Small intestine (tissue), 7 donors: ENCODE measurements around the gene LIN37. TPM values are rescaled to one million over a fixed set of nuclear protein-coding genes. Genes with fewer than 3 reads are reported as not detected.

Experiments used
- DNase-seq, 2 donors: peaks; one replicate each; pipeline versions ENCODE4 v3.0.0 to v3.0.0-alpha.2; 2013
- FAIRE-seq: peaks from 2 replicates; lab custom pipeline; 2012; peaks lifted over from hg19 to GRCh38; lab: Jason Lieb, UNC
- H3K27ac ChIP-seq, 3 donors: one replicate each; pipeline ENCODE4 v1.5.1; 2013; ENCODE audit warnings: low read length in 2 of 3, mild to moderate bottlenecking in 2 of 3, control low read depth in 1 of 3, inconsistent platforms in 1 of 3, low read depth in 1 of 3, moderate library complexity in 1 of 3
- H3K27me3 ChIP-seq, 3 donors: one replicate each; pipeline ENCODE4 v1.6.1; 2013; ENCODE audit warnings: low read length in 3 of 3, inconsistent platforms in 1 of 3; ENCODE audit not compliant: control insufficient read depth in 3 of 3, insufficient read depth in 3 of 3
- H3K36me3 ChIP-seq, 3 donors: one replicate each; pipeline ENCODE4 v1.6.1; 2013; ENCODE audit warnings: low read length in 3 of 3, inconsistent platforms in 1 of 3, low read depth in 1 of 3, mild to moderate bottlenecking in 1 of 3, moderate library complexity in 1 of 3; ENCODE audit not compliant: control insufficient read depth in 3 of 3, insufficient read depth in 2 of 3
- H3K4me1 ChIP-seq, 3 donors: one replicate each; pipeline ENCODE4 v1.6.1; 2013; ENCODE audit warnings: low read length in 2 of 3, inconsistent platforms in 1 of 3, low read depth in 1 of 3, mild to moderate bottlenecking in 1 of 3, moderate library complexity in 1 of 3; ENCODE audit not compliant: control insufficient read depth in 3 of 3, insufficient read depth in 2 of 3
- H3K4me3 ChIP-seq, 3 donors: one replicate each; pipeline ENCODE4 v1.5.1; 2013; ENCODE audit warnings: low read length in 3 of 3, control low read depth in 1 of 3, inconsistent platforms in 1 of 3, low read depth in 1 of 3, mild to moderate bottlenecking in 1 of 3, moderate library complexity in 1 of 3
- H3K9me3 ChIP-seq, 2 donors: one replicate each; pipeline ENCODE4 v1.6.1; 2013; ENCODE audit warnings: low read depth in 1 of 2, low read length in 1 of 2; ENCODE audit not compliant: control insufficient read depth in 2 of 2, insufficient read depth in 1 of 2
- WGBS, 3 donors: extraction: QIAGEN DNeasy Blood & Tissue Kit; methylation state at CpG; one replicate each; pipeline ENCODE4 v1.1.7; 2013; 5-methylcytosine and 5-hydroxymethylcytosine counted together
- polyA plus RNA-seq, 4 donors: library from polyadenylated mRNA; stranded (reverse) in 3 of 4; unstranded in 1 of 4; fragments of 200-250 nt in 3 of 4; fragments of 120-200 nt in 1 of 4; gene quantifications; one replicate each; pipeline versions ENCODE4 v1.2.1 to v1.2.3, GENCODE V29; 2013
- donor health status: healthy with polysubstance abuse.
- donor health status: control.
- donor health status: control.
- donor health status: Bipolar disorder and iron deficiency.
- donor health status: healthy.

Gene LIN37
- polyA plus RNA-seq, 4 donors: 9.6 to 58.6 (median 26.7) TPM

DNA sequence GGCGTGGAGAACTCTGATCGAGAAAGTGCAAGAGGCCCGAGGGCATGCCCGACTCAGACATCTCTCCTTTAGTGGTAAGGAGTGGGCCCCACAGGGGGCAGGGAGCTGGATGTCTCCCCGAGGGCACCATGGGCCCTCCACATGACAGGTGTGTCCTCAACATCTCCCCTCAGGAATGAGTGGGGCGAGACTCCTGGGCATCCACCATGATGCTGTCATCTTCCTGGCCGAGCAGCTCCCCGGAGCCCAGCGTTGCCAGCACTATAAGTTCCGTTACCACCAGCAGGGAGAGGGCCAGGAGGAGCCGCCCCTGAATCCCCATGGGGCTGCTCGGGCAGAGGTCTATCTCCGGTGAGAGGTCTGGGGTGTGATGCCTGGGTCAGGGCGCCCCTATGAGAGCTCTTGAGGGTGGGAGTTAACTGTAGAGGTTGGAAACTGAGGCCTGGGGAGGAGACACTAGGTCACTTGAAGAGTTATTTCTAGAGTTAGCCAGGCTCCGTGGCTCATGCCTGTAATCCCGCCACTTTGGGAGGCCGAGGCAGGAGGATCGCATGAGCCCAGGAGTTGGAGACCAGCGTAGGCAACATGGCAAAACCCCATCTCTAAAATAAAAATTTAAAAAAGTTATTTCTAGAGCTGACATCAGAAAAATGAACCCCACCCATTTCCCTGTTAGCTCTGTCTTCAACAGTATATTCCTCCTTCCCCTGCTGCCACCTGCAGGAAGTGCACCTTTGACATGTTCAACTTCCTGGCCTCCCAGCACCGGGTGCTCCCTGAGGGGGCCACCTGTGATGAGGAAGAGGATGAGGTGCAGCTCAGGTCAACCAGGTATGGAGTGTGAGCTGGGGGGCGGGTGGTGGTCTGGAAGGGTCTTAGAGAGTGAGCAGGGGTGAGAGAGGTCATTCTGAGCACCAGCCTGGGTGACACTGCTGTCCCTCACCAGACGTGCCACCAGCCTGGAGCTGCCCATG, 11.2 kb upstream of the LIN37 start:
- no peaks in the 10 kb centered on the region for H3K9me3 ChIP-seq
- FAIRE-seq (no peak), DNase-seq (no peak)
- no peak overlapping the region for H3K27ac ChIP-seq
- WGBS, 3 donors: 84 to 90% (median 88%) methylated on average over 22 of the region's 22 CpGs
- peaks cover 16 to 74% (median 18%) of the 10 kb centered on the region in 3 donors for H3K36me3 ChIP-seq
- no peak overlapping the region for H3K4me3 ChIP-seq
- peaks cover 0 to 6% (median 0%) of the 10 kb centered on the region in 3 donors for H3K4me1 ChIP-seq
- H3K27me3 ChIP-seq: no peaks in the 10 kb centered on the region

DNA sequence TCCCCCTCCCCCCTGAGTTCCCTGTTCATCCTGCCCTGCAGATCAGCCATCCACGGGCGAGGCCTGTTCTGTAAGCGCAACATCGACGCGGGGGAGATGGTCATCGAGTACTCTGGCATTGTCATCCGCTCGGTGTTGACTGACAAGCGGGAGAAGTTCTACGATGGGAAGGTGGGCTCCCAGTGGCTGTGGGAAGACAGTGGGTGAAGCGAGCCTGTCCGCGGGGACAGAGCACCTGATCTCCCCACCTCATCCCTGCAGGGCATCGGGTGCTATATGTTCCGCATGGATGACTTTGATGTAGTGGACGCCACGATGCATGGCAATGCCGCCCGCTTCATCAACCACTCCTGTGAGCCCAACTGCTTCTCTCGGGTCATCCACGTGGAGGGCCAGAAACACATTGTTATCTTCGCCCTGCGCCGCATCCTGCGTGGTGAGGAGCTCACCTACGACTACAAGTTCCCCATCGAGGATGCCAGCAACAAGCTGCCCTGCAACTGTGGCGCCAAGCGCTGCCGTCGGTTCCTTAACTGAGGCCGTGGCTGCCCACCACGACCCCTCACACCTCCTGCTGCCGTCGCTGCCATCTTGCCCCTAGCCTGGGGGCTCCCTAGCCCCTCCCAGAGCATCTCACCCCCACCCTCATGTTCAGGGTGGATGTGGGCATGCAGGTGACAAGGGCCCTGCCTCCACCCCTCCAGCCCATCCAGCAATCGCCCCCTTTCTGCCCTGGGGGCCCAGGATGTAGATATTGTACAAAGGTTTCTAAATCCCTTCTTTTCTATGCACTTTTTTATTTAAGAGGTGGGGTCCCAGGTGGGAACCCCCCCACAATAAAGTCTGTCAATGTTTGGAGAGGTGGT, 10.1 kb upstream of the LIN37 start:
- Histone ChIP-seq H3K27me3 (no peaks in the 10 kb centered on the region), H3K36me3 (peaks cover 12 to 73% (median 12%) of the 10 kb centered on the region in 3 donors), H3K4me3 (no peak overlapping the region), H3K9me3 (no peaks in the 10 kb centered on the region), H3K4me1 (peaks cover 0 to 6% (median 0%) of the 10 kb centered on the region in 3 donors), H3K27ac (no peak overlapping the region)
- FAIRE-seq (no peak), DNase-seq (no peak)
- 91 to 96% (median 92%) methylated on average over 35 to 37 of the region's 37 CpGs for WGBS, 3 donors

DNA sequence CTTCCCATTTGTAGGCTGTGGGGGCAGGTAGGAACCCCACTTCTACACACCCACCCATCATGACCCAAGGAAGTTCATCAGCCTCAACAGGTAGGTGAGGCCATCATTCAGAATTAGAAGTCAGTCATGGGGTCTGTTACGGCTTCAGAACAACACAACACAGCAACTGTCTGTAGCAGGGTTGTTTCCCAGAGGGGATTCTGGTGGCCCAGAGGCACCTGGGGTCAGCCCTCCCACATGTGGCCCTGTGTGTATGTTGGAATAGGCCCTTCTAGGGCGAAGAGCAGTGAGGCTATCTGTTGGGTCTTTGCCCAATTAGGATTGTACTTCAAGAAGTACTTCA, 9.5 kb upstream of the LIN37 start:
- DNase-seq: no peak
- Histone ChIP-seq H3K4me1 (peaks cover 0 to 6% (median 0%) of the 10 kb centered on the region in 3 donors), H3K27me3 (no peaks in the 10 kb centered on the region), H3K36me3 (peaks cover 11 to 72% (median 12%) of the 10 kb centered on the region in 3 donors), H3K9me3 (no peaks in the 10 kb centered on the region), H3K4me3 (no peak overlapping the region), H3K27ac (no peak overlapping the region)
- no peak for FAIRE-seq
- 73 to 88% (median 87%) methylated on average over 2 of the region's 2 CpGs for WGBS, 3 donors

DNA sequence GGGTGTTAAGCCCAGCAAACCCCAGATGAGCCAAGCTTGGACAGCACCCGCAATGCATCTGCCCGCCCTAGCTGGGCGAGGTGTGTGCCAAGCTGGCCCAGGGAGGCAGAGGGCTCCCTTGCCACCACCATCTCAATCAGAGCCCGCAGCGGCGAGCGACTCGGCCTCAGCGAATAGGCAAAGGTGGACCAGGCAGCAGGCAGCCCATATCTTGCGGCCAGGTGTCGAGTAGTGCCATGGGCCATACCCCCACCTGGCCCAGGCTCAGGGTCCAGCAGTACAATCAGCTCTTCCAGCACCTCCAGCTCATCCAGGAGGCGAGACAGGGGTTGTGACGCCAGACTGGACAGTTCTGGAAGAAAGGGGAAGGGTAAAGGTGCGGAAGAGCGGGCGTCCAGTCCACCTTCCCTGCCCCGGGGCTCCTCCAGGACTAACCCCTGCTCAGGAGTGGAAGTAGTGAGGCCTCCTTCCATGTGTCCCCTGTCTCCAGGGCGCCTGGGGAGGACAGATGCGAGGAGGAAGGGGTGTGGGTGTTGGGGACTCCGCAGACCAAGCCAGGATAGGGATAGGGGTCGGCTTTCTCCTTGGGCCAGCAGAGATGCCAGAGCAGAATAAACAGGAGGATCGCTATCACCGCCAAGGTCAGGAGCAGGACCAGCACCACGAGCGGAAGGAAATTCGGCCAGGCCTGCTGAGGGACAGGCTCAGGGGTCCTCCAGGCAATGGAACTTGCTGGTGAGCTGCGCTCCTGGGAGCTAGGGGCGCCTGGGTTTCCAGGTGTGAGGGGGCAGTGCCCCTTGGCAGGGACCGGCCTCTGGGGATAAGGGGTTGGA, 8.9 kb upstream of the LIN37 start:
- peak overlapping the region in 1 of 3 donors; percentile 73 for H3K27ac ChIP-seq
- DNase-seq: no peak
- H3K4me3 ChIP-seq: peak overlapping the region in 1 of 3 donors; percentile 57
- no peak for FAIRE-seq
- peaks cover 0 to 9% (median 0%) of the 10 kb centered on the region in 3 donors for H3K4me1 ChIP-seq
- H3K27me3 ChIP-seq: no peaks in the 10 kb centered on the region
- peaks cover 0 to 2% of the 10 kb centered on the region in 2 donors for H3K9me3 ChIP-seq
- 75 to 79% (median 75%) methylated on average over 28 to 29 of the region's 29 CpGs for WGBS, 3 donors
- peaks cover 7 to 71% (median 12%) of the 10 kb centered on the region in 3 donors for H3K36me3 ChIP-seq

DNA sequence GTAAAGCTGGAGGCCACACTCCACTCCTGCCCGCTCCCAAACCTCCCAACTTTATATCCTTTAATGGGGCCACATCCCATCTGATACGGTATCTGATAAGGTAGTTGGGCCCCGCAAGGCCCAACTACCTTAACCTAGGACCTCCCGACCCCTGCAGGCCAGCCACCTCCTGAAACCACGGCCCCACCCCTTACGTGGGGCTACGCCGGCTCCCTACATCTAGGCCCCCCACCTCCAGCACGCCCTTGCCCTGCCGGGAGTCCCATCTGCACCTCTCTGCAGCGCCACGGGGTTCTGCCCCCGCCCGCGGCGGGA, 8.3 kb upstream of the LIN37 start:
- H3K27me3 ChIP-seq: no peaks in the 10 kb centered on the region
- DNase-seq (no peak), FAIRE-seq (no peak)
- peak overlapping the region; percentile 44 to 61 (median 57) for H3K4me3 ChIP-seq
- peaks cover 0 to 4% of the 10 kb centered on the region in 2 donors for H3K9me3 ChIP-seq
- 2 to 4% (median 2%) methylated on average over 13 to 16 of the region's 16 CpGs for WGBS, 3 donors
- peaks cover 0 to 11% (median 0%) of the 10 kb centered on the region in 3 donors for H3K4me1 ChIP-seq
- H3K36me3 ChIP-seq: peaks cover 7 to 65% (median 12%) of the 10 kb centered on the region in 3 donors
- peak overlapping the region in 1 of 3 donors; percentile 73 for H3K27ac ChIP-seq

DNA sequence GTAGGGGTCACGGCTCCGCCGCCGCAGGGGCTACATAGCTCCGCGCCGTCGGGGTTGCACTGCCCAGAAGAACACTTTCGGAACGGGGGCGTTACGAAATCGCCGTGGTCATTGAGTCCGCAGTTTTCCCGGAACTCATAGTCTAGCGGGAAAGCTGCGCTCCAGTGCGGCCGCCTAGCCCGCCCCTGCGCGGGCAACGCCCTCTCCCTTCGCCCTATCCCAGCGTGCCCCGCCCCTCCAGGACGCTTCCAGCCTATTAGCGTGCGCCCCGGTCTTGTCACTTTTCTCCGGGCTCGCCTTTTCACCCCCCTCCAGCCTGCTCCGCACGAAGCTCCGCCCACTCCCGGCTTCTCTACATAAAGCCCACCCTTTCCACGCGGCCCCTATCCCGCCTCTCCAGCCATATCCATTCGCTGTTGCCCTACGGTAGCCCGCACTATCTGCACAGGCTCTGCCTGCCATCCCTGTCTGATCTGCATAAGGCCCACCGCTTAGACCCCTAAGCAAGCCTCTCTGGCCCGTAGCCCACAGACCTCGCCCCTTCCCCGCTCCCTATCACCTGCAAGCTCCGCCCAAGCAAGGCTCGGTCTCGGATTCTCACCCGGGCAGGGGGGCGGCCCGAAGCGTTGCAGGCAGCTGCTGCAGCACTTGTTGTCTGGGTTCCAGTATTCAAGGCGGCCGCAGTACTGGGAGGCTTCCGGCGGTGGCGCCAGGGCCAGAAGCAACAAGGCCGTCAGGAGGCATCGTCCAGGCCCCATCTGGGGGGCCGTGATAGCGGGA, 7.8 kb upstream of the LIN37 start:
- DNase-seq (peak; percentile 97 to 98), FAIRE-seq (no peak)
- 0% methylated on average over 60 to 63 of the region's 63 CpGs for WGBS, 3 donors
- Histone ChIP-seq H3K4me3 (peak overlapping the region; percentile 44 to 67 (median 57)), H3K9me3 (peaks cover 0 to 4% of the 10 kb centered on the region in 2 donors), H3K36me3 (peaks cover 5 to 60% (median 9%) of the 10 kb centered on the region in 3 donors), H3K27ac (peak overlapping the region; percentile 41 to 89 (median 62)), H3K27me3 (no peaks in the 10 kb centered on the region), H3K4me1 (peaks cover 0 to 11% (median 0%) of the 10 kb centered on the region in 3 donors)

DNA sequence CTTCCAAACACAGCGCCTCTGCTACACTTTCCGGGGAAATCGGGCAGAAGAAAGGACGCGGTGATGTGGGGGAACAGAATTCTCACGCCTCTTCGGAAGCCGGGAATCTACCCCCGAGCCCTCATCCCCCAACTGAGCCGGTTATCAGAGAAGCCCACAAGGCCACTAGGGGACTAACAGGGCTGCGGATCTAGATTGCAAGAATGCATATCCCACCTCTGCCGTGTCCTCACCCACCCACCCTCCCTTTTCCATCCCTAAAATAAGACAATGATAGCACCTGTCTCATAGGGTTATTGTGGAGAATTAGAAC, 7.2 kb upstream of the LIN37 start:
- Histone ChIP-seq H3K4me1 (peaks cover 0 to 15% (median 0%) of the 10 kb centered on the region in 3 donors), H3K9me3 (peaks cover 0 to 4% of the 10 kb centered on the region in 2 donors), H3K36me3 (peaks cover 5 to 56% (median 8%) of the 10 kb centered on the region in 3 donors), H3K27ac (peak overlapping the region; percentile 41 to 89 (median 62)), H3K27me3 (no peaks in the 10 kb centered on the region), H3K4me3 (peak overlapping the region; percentile 20 to 67 (median 57))
- FAIRE-seq (no peak), DNase-seq (no peak)
- WGBS, 3 donors: 1 to 4% (median 2%) methylated on average over 12 of the region's 12 CpGs
